ENCODE data around the gene MEDAG.

DNA sequence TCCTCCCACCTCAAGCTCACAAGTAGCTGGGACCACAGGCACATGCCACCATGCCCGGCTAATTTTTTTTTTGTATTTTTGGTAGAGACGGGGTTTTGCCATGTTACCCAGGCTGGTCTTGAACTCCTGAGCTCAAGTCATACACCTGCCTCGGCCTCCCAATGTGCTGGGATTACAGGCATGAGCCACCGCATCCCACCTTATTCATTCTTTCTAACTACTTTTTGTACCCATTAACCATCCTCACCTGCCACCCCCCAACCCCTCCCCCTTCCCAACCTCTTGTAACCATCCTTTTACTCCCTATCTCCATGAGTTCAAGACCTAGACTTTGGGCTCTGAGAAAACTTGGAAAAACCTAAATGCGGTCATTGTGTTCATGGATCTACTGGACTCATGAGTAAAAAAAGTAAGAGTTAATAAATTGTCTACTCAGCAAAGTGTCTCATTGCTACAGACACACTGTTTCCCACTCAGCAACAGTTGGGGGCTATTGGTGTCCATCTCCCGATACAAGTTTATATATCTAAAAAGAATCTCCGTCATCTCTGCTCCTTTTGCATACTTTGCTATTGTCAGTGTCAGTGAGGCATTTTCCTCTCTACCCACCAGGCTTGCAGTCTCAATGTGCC, 44.1 kb upstream of the MEDAG start:
- TF ChIP-seq, protein P1, sequence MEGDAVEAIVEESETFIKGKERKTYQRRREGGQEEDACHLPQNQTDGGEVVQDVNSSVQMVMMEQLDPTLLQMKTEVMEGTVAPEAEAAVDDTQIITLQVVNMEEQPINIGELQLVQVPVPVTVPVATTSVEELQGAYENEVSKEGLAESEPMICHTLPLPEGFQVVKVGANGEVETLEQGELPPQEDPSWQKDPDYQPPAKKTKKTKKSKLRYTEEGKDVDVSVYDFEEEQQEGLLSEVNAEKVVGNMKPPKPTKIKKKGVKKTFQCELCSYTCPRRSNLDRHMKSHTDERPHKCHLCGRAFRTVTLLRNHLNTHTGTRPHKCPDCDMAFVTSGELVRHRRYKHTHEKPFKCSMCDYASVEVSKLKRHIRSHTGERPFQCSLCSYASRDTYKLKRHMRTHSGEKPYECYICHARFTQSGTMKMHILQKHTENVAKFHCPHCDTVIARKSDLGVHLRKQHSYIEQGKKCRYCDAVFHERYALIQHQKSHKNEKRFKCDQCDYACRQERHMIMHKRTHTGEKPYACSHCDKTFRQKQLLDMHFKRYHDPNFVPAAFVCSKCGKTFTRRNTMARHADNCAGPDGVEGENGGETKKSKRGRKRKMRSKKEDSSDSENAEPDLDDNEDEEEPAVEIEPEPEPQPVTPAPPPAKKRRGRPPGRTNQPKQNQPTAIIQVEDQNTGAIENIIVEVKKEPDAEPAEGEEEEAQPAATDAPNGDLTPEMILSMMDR (IDR thresholded peaks at IDR 0.05): no peak
- no peak for TF ChIP-seq POLR2AphosphoS5 (IDR thresholded peaks at IDR 0.05)
- TF ChIP-seq POLR2A (IDR thresholded peaks at IDR 0.05): no peak
- TF ChIP-seq EP300 (IDR thresholded peaks at IDR 0.05): no peak

Data from gastroesophageal sphincter (tissue), 3 donors.